Activated naive CD8-positive, alpha-beta T cell treated with anti-CD3 and anti-CD28 coated beads for 36 hours (primary cell): ENCODE results near the gene SEC14L5. TPM values are rescaled to one million over a fixed set of nuclear protein-coding genes. Genes with fewer than 3 reads are reported as not detected.

ENCODE experiments used
- DNase-seq: peaks from one replicate; pipeline ENCODE4 v3.0.0; 2021
- H3K27ac Mint-ChIP-seq: one replicate; pipeline ENCODE4 v1.8.0; 2022; ENCODE audit warnings: mild to moderate bottlenecking, moderate library complexity, mixed read lengths
- H3K27me3 Mint-ChIP-seq: one replicate; pipeline ENCODE4 v1.8.0; 2022; ENCODE audit warnings: mild to moderate bottlenecking, mixed read lengths
- H3K36me3 Mint-ChIP-seq: one replicate; pipeline ENCODE4 v1.8.0; 2021; ENCODE audit warnings: mild to moderate bottlenecking, mixed read lengths
- H3K4me1 Mint-ChIP-seq: one replicate; pipeline ENCODE4 v1.8.0; 2021; ENCODE audit warnings: mixed read lengths
- H3K4me3 Mint-ChIP-seq: one replicate; pipeline ENCODE4 v1.8.0; 2022; ENCODE audit warnings: mild to moderate bottlenecking, moderate library complexity, mixed read lengths
- H3K9me3 Mint-ChIP-seq: one replicate; pipeline ENCODE4 v1.8.0; 2022; ENCODE audit warnings: mixed read lengths
- total RNA-seq, 2 experiments: library from RNA; stranded (reverse); gene quantifications; one replicate each; pipeline ENCODE4 v1.2.3, GENCODE V29; 2021

The SEC14L5 gene
- total RNA-seq, 2 experiments from 2014 or later: 0.04 to 0.10 TPM

GRCh38 chr16:5019775-5020174 is 61.6 kb downstream of the SEC14L5 start:
- Mint-ChIP-seq H3K27me3 (no peaks in the 10 kb centered on the region), H3K9me3 (no peaks in the 10 kb centered on the region), H3K36me3 (no peaks in the 10 kb centered on the region), H3K27ac (no peak overlapping the region), H3K4me1 (no peaks in the 10 kb centered on the region), H3K4me3 (no peak overlapping the region)
- no peak for DNase-seq

DNA sequence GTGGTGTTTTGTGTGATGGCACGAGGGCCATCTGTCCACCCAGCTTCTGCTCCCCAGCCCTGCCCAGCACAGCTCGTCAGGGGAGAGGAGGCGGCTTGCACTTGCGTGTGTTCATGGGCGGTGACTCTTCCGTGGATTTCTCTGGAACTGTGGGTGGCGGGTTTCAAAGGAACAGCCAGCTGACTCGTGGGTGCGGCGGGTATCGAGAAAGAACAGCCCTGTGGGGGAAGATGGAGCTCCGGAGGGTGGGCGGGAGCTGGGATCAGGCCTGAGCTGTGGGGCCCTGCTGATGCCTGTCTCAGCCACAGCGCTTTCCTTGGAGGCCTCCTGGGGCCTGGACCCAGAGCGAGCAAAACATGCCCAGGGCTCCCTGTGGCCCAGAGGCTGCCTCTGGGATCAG is 62.4 kb downstream of the SEC14L5 start:
- H3K4me1 Mint-ChIP-seq: no peaks in the 10 kb centered on the region
- H3K9me3 Mint-ChIP-seq: no peaks in the 10 kb centered on the region
- no peak overlapping the region for H3K4me3 Mint-ChIP-seq
- no peak for DNase-seq
- H3K27ac Mint-ChIP-seq: no peak overlapping the region
- H3K27me3 Mint-ChIP-seq: no peaks in the 10 kb centered on the region
- H3K36me3 Mint-ChIP-seq: no peaks in the 10 kb centered on the region

DNA sequence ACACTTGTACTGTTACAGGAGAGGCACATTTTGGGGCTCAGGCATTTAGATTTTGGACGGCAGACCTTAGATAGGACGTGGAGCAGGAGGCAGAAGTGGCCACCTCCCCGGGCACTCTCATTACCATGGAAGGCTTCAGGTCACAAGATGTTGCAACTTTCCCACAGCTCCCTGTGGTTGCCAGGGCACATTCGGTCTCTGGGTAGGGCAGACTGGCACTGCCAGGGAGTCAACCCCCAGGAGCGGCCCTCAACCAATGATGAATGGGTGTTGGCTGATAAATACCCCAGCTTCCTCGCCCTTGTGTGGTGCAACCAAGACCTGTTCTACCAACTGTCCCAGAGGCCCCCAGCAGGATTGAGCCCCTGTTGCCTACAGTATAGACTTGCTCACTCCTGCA is 64.4 kb downstream of the SEC14L5 start:
- Mint-ChIP-seq H3K27me3 (no peaks in the 10 kb centered on the region), H3K9me3 (no peaks in the 10 kb centered on the region)

GRCh38 chr16:5024632-5025031 is 66.5 kb downstream of the SEC14L5 start:
- no peaks in the 10 kb centered on the region for H3K9me3 Mint-ChIP-seq
- H3K27ac Mint-ChIP-seq: no peak overlapping the region
- H3K4me3 Mint-ChIP-seq: no peak overlapping the region
- peaks cover 3% of the 10 kb centered on the region for H3K36me3 Mint-ChIP-seq
- H3K27me3 Mint-ChIP-seq: no peaks in the 10 kb centered on the region
- no peaks in the 10 kb centered on the region for H3K4me1 Mint-ChIP-seq
- no peak for DNase-seq

More for the DNA sequence above, 64.4 kb downstream of the SEC14L5 start:
- H3K4me3 Mint-ChIP-seq: no peak overlapping the region
- no peak overlapping the region for H3K27ac Mint-ChIP-seq
- no peaks in the 10 kb centered on the region for H3K36me3 Mint-ChIP-seq
- no peak for DNase-seq
- no peaks in the 10 kb centered on the region for H3K4me1 Mint-ChIP-seq

DNA sequence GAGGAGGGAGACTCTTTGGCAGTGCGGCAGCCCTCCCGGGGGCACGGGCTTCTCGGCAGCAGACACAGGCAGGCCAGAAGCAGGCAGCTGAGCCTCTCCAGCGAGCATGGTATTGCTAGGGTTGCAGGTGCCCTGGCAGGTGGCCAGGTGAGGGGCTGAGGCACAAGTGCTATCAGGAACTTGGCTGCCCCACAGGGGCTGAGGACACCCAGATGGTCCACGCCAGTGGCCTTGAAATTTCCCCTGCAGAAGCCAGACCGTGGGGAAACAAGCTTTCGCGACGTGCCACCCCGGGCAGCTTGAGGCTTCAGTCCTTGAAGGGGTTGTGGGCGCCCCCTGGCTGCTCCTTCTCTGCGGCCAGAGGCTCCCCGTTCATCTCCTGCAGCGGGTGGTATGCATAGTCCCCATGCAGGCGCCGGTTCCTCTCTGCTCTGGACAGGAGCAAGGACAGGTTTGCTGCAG is 67.1 kb downstream of the SEC14L5 start:
- DNase-seq: no peak
- H3K4me1 Mint-ChIP-seq: no peaks in the 10 kb centered on the region
- no peaks in the 10 kb centered on the region for H3K27me3 Mint-ChIP-seq
- H3K9me3 Mint-ChIP-seq: no peaks in the 10 kb centered on the region
- no peak overlapping the region for H3K4me3 Mint-ChIP-seq
- H3K27ac Mint-ChIP-seq: no peak overlapping the region
- H3K36me3 Mint-ChIP-seq: peaks cover 3% of the 10 kb centered on the region

- H3K4me1 Mint-ChIP-seq: peaks cover 2% of the 10 kb centered on the region
- peaks cover 7% of the 10 kb centered on the region for H3K36me3 Mint-ChIP-seq
- no peak overlapping the region for H3K4me3 Mint-ChIP-seq
- no peak for DNase-seq
- H3K9me3 Mint-ChIP-seq: no peaks in the 10 kb centered on the region
- no peak overlapping the region for H3K27ac Mint-ChIP-seq
- no peaks in the 10 kb centered on the region for H3K27me3 Mint-ChIP-seq
Observed at GRCh38 chr16:5026664-5027063, 68.5 kb downstream of the SEC14L5 start.

- Mint-ChIP-seq H3K36me3 (peaks cover 8% of the 10 kb centered on the region), H3K27ac (no peak overlapping the region), H3K9me3 (no peaks in the 10 kb centered on the region), H3K4me1 (peaks cover 5% of the 10 kb centered on the region), H3K4me3 (no peak overlapping the region), H3K27me3 (no peaks in the 10 kb centered on the region)
- no peak for DNase-seq
Observed at GRCh38 chr16:5027086-5027485, 69.0 kb downstream of the SEC14L5 start.

GRCh38 chr16:5027575-5028235 is 69.6 kb downstream of the SEC14L5 start:
- Mint-ChIP-seq H3K36me3 (peaks cover 9% of the 10 kb centered on the region), H3K9me3 (no peaks in the 10 kb centered on the region), H3K4me1 (peaks cover 8% of the 10 kb centered on the region), H3K27me3 (no peaks in the 10 kb centered on the region), H3K4me3 (no peak overlapping the region), H3K27ac (no peak overlapping the region)
- DNase-seq: no peak

- peaks cover 12% of the 10 kb centered on the region for H3K4me1 Mint-ChIP-seq
- H3K36me3 Mint-ChIP-seq: peaks cover 11% of the 10 kb centered on the region
- DNase-seq: no peak
- no peak overlapping the region for H3K4me3 Mint-ChIP-seq
- H3K27ac Mint-ChIP-seq: peak overlapping the region; percentile 14
- no peaks in the 10 kb centered on the region for H3K27me3 Mint-ChIP-seq
- H3K9me3 Mint-ChIP-seq: no peaks in the 10 kb centered on the region
Observed at GRCh38 chr16:5028950-5029475, 70.9 kb downstream of the SEC14L5 start.

DNA sequence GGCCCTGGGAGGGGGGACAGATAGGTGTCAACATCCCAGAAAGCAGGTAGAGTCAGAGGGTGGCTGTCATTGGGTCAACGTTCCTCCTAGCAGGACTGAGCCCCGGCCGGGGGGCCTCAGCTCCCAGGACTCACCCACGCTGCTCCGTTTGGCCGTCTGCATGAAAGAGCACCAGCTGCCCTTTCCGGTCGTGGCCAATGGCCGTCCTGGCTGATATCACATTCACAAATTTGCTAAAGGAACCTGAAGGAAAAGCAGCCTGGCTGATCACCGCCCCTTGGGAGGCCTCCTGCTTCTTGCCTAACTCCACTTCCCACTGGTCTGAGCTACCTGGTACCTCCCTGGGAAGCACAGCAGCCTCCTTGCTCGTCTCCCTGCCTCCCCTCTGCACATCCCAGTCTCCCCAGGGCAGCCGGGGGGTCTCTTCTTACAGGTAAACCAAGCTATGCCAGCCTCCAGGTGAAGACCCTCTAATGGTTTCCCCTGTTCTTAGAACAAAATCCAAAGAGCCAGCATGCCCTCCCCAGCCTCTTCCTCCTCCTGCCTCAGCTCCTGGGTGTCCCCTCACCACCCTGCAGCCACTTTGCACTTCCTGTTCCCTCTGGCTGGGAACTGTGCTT is 72.2 kb downstream of the SEC14L5 start:
- H3K27ac Mint-ChIP-seq: no peak overlapping the region
- H3K9me3 Mint-ChIP-seq: no peaks in the 10 kb centered on the region

GRCh38 chr16:5031601-5032000 is 73.5 kb downstream of the SEC14L5 start:
- Mint-ChIP-seq H3K4me1 (peaks cover 20% of the 10 kb centered on the region), H3K4me3 (no peak overlapping the region), H3K9me3 (no peaks in the 10 kb centered on the region), H3K27me3 (no peaks in the 10 kb centered on the region), H3K36me3 (peaks cover 11% of the 10 kb centered on the region), H3K27ac (no peak overlapping the region)
- no peak for DNase-seq

More for the DNA sequence above, 72.2 kb downstream of the SEC14L5 start:
- no peak for DNase-seq
- H3K36me3 Mint-ChIP-seq: peaks cover 11% of the 10 kb centered on the region
- no peak overlapping the region for H3K4me3 Mint-ChIP-seq
- no peaks in the 10 kb centered on the region for H3K27me3 Mint-ChIP-seq
- peaks cover 20% of the 10 kb centered on the region for H3K4me1 Mint-ChIP-seq

DNA sequence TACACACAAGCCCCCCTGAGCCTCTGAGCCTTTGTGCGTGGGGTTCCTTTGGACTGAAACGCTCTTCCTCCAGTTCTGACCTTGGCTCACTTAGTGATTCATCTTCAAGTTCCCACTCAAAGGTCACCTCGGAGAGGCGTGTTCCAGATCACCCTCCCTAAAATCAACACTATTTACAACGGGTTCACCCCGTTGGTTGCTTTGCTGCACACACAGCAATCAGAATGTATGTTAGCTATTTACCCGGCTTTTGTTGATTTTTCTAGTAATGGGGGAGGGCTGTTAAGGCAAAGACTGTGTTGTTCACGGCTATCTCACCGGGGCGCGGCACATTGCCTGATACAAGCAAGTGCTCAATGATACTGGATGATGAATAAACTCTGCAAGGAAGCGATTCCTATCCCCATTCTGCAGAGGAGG is 74.6 kb downstream of the SEC14L5 start:
- Mint-ChIP-seq H3K27ac (peak overlapping the region; percentile 54), H3K4me3 (peak overlapping the region; percentile 88), H3K9me3 (no peaks in the 10 kb centered on the region), H3K4me1 (peaks cover 22% of the 10 kb centered on the region), H3K27me3 (no peaks in the 10 kb centered on the region), H3K36me3 (peaks cover 11% of the 10 kb centered on the region)
- DNase-seq: no peak

DNA sequence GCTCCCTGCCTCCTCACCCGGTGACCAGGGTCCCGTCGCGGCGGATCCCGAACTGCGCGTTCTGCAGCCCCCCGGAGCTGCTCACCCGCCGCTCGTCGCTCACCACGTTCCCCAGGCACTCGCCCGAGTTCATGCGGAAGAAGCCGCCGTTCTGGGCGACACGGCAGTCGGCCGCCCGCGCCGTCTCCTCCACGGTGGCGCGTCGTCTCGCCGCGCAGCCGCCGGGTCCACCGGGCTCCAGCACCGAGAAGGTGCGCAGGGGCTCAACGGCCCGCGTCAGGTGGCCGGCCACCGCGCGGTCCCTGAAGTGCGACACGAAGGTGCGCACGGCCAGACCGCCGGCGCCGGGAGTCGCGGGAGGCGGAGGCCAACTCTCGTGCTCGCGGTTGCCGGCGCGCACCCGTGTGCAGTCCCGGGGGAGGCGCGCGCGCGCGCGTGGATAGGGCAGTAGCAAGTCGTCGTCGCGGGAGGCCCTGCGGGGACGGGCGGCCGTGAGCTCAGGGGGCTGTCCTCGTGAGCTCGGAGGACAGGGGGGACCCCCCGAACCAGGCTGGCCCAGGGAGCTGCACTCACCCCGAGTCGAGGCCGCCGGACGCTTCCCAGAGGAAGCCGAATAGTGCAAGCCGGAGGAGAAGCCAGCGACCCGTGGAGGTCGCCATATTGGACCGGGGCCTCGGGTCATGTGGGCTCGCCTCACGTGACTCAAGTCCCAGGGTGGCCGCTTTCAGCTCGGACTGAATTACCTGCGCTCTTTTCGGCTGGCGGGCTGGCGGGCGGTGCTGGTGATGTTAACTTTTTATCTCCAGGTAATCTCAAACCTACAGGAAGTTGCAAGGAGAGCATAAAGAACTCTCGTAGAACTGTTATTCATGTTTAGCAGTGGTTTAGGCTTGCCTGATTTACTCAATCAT is 75.4 kb downstream of the SEC14L5 start, which contains the start of gene NAGPA:
NAGPA (minus strand) TSS at position 680 of the 911 bp plus-strand sequence; CDS start at position 659, 21 bp downstream.
- Mint-ChIP-seq H3K36me3 (peaks cover 11% of the 10 kb centered on the region), H3K27ac (peak within 1 kb of the TSS; percentile 82), H3K4me3 (peak within 1 kb of the TSS; percentile 88), H3K4me1 (peaks cover 22% of the 10 kb centered on the region), H3K9me3 (no peaks in the 10 kb centered on the region), H3K27me3 (no peaks in the 10 kb centered on the region)
- DNase-seq: peak; percentile 83

GRCh38 chr16:5034167-5034523 is 76.0 kb downstream of the SEC14L5 start:
- DNase-seq: no peak
- Mint-ChIP-seq H3K36me3 (peaks cover 8% of the 10 kb centered on the region), H3K27ac (peak overlapping the region; percentile 82), H3K9me3 (no peaks in the 10 kb centered on the region), H3K4me3 (peak overlapping the region; percentile 88), H3K27me3 (no peaks in the 10 kb centered on the region), H3K4me1 (peaks cover 22% of the 10 kb centered on the region)

DNA sequence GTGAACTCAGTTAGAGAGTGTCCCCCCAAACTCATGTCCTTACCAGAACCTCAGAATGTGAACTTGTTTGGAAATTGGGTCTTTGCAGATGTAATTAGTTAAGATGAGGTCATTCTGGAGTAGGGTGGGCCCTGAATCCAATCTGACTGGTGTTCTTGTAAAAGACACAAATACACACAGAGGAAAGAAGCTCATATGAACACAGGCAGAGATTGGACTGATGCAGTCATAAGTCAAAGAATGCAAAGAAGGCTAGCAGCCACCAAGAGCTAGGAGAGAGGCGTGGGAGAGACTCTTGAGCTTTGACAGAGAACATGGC is 77.7 kb downstream of the SEC14L5 start:
- Mint-ChIP-seq H3K4me3 (no peak overlapping the region), H3K36me3 (peaks cover 8% of the 10 kb centered on the region), H3K9me3 (no peaks in the 10 kb centered on the region), H3K4me1 (peaks cover 22% of the 10 kb centered on the region), H3K27me3 (no peaks in the 10 kb centered on the region), H3K27ac (no peak overlapping the region)
- no peak for DNase-seq
